Retina (tissue), 1 donor: Measurements from ENCODE around the gene SPC24.
"Not testable (repeated sequence)": the region's sequence is repeated elsewhere in the genome, so short reads cannot be mapped to it uniquely, and the experiment has no call there.

Source experiments
- DNase-seq: peaks from one replicate; pipeline ENCODE4 v3.0.0-alpha.2; 2016

The SPC24 gene

DNA sequence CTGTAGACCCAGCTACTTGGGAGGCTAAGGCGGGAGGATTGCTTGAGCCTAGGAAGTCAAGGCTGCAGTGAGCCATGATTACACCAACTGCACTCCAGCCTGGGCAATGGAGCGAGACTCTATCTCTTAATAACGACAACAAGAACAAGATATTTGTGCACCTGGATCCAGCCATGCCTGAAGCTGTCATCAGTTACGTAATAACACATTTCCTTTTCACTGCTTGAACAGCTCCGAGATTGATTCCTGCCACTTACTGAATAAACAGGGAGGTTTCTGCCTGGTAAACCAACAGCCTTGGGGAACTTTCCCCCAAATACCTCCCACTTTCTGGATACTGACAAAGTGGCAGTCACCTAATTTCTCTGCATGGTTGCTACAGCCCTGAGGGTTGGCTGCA is 36.4 kb upstream of the SPC24 start:
- no peak for DNase-seq

DNA sequence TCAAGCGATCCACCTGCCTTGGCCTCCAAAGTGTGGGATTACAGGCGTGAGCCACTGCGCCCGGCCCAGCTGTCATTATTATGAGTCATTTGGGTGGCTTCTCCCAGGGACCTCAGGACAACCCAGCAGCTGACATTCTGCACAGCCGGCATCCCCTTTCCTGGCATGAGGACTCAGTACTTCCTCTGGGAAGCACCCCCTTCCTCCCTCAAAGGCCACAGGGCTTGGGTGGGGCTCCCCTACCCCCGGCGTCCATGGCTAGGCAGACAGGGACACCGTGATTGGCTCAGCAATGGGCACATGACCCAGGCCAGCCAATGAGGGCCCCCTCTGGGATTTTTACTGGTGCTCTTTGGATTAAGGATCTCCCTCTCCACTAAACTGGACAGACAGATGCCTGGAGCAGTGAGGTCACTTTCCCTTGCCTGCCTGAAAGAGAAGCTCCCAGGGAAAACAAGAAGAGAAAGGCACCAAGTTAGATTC is 35.7 kb upstream of the SPC24 start:
- DNase-seq, result no peak

DNA sequence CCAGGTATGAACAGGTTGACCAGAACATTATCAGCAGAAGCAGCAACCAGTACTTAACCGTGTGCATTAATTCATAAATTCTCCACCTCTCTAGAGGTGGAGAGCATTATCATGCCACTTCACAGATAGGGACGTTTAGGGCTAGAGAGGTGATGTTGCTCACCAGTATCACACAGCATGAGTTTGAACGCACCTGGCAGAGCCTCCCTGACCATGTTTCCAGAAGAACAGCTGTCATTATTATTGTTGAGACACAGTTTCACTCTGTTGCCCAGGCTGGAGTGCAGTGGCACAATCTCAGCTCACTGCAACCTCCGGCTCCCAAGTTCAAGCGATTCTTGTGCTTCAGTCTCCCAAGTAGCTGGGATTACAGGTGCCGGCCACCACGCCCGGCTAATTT is 34.9 kb upstream of the SPC24 start:
- no peak for DNase-seq

DNA sequence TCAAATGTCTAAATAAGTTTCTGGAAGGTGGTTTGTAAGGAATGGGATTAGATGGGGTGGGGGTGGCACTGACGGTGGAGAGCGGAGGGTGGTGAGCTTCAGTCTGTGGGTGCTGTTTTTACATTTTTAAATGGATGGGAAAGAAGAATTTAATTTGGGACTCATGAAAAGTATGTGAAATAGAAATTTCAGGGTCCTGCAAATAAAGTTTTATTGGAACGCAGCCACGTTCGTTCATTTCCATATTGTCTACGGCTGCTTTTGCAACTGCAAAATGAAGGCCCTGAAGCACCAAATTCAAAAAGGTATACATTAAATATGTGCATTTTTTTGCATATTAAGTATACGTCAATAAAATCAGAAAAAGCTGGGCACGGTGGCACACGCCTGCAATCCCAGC is 31.9 kb upstream of the SPC24 start:
- no peak for DNase-seq

DNA sequence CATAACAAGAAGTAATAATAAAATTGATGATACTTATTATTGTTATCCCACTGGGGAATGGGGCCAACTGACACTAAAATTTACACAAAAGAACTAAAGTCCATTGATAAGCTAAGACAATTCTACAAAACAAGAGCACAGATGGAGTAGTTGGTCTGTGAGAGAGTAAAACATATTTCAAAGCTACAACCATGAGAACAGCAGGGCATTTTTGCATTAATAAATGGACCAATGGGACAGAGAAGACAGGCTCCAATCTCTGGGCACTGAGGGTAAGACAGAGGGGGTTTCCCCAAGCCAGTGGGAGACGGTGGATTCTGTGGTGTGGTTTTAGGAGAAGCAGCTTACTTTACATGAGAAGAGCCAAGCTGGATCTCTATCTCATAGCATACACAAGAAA is 27.4 kb upstream of the SPC24 start:
- no peak for DNase-seq

DNA sequence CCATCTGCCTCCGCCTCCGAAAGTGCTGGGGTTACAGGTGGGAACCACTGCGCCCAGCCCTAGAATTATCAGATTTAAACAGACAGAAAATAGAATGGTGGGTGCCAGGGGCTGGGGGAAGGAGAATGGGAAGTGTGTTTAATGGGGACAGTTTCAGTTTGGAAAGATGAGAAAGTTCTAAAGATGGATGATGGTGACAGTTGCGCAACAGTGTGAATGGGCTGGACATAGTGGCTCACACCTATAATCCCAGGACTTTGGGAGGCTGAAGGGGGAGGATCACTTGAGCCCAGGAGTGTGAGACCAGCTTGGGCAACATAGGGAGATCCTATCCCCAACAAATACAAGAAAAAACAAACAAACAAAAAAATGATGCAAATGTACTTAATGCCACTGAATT is 25.9 kb upstream of the SPC24 start:
- DNase-seq, result no peak

DNA sequence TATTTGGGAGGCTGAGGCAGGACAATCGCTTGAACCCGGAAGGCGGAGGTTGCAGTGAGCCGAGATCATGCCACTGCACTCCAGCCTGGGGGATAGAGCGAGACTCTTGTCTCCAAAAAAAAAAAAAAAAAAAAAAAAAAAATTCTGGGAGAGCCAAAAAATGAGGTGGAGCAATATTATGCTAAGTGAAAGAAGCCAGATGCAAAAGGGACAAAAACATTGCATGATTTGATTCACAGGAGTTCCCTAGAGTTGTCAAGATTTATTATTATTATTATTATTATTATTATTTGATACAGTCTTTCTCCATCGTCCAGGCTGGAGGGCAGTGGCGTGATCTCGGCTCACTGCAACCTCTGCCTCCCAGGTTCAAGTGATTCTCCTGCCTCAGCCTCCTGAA is 25.4 kb upstream of the SPC24 start:
- DNase-seq, result not testable (repeated sequence)

DNA sequence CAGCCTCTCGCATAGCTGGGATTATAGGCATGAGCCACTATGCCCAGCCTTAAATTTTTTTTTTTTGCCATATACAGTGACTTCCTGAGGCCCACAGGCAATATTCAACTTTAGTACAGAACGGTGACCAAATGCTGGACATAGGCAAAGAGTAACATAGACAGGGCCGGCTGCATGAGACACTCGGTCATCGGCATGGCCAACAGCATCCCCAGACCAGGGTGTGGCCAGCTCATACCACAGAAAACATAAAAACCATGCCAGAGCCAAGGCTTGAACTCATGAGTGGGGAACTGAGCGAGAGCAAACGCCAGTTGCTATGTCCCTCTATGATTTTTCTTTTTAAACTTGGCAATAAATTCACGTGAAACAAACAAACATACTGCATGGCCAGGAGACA is 24.8 kb upstream of the SPC24 start:
- DNase-seq, result no peak

DNA sequence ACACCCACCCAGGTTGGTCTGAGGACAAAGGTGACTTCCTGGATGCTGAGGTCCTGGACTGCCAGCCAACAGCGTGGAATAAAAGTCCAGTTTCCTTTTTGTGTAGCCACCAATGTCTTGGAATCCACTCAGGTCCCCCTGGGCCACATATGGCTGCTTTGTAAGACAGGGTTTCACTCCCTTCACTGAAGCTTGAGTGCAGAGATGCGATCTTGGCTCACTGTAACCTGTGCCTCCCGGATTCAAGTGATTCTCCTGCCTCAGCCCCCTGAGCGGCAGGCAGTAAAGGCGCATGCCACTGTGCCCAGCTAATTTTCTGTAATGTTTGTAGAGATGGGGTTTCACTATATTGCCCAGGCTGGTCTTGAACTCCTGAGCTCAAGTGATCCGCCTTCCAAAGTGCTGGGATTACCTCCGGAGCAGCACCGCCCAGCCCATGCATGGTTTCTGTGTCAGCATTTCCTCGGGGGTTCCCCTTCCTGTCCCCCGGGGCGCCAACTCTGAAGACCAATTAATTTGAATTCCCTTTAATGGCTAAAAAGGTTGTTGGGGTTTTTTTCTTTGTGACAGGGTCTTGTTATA is 24.2 kb upstream of the SPC24 start:
- no peak for DNase-seq

DNA sequence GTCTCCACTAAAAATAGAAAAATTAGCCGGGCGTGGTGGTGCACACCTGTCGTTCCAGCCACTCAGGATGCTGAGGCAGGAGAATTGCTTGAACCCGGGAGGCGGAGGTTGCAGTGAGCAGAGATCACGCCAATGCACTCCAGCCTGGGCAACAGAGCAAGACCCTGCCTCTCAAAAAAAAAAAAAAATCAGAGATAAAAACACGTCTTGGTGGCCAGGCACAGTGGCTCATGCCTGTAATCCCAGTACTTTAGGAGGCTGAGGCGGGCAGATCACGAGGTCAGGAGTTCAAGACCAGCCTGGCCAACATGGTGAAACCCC is 23.5 kb upstream of the SPC24 start:
- DNase-seq, result not testable (repeated sequence)

DNA sequence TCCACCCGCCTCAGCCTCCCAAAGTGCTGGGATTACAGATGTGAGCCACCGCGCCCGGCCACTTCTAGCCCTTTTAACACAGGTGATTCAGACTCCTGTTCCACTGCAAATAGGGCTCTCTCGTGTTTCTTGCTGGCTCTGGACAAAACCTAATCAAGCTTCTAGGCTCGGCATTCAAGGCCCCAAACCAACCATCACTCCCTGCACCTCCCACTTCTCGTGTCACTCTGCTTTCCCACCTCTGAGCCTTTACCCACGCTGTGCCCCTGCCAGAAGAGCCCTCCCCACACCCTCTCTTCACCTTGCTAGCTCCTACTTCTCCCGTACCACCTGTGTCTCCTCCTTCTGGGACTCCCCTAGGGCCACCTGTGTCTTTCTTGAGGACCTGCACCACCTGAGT is 22.0 kb upstream of the SPC24 start:
- DNase-seq, result no peak

DNA sequence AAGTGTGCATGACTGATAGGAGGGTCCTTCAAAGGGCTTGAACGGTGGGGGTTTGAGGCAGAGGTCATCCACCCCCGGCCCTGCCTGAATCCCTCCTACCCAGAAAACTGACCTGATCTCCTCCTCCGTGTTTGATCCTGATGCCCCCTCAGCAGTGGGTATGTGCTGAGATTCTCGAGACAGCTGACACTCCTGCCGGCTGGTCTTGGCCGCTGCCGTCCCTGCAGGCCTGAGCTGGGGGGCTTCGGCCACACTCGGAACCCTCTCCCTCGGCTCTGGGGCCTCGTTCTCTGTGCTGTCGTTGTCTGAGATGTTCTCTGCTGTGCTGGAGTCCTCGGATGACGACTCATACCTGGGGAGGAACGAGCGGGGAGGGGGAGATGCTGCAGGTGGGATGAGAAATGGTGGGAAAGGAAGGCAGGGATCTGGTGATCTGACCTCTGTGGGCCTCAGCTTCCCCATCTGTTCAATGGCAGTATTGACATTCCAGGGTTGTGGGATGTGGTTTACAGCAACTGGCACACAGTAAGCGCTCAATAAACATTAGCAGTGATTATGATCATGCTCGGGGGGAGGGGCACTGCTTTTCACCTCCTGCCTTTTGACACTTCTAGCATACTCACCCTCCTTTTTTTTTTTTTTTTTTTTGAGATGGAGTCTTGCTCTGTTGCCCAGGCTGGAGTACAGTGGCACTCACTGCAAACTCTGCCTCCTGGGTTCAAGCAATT is 21.0 kb upstream of the SPC24 start:
- DNase-seq, result no peak

DNA sequence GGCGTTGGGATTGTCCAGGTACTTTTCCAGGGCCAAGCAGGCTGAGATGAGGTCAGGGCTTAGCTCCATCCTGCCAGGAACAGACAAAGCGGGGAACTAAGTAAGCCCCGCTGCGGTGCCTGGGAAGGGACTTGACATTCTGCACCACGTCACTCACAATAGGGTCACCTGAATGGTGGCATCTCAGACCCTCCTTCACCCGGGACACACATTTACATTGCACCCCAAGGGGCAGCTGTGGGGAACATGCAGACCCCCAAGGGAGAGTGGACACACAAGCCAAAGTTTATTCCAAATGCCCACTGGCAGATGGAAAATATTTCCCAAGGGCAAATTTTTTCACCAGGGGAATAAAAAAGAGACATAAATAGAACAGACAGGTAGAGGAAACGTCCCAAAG is 20.3 kb upstream of the SPC24 start:
- no peak for DNase-seq

DNA sequence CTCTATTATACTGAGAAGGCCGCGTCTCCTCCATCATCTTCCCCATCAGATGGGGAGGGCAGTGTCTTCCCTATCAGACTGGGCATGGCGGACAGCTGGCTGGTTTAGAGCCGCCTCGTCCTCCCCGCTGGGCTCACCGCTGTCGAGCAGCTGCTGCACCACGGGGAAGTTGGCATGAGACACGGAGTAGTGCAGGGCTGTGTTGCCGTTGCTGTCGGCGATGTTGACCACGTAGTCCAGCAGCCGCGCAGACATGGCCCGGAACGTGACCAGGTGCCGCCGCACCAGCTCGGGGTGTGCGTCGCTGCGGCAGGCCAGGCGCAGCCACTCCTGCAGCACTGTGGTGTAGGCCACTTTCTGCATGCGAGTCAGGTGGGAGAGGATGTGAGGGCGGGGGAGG is 18.8 kb upstream of the SPC24 start:
- DNase-seq, result no peak

DNA sequence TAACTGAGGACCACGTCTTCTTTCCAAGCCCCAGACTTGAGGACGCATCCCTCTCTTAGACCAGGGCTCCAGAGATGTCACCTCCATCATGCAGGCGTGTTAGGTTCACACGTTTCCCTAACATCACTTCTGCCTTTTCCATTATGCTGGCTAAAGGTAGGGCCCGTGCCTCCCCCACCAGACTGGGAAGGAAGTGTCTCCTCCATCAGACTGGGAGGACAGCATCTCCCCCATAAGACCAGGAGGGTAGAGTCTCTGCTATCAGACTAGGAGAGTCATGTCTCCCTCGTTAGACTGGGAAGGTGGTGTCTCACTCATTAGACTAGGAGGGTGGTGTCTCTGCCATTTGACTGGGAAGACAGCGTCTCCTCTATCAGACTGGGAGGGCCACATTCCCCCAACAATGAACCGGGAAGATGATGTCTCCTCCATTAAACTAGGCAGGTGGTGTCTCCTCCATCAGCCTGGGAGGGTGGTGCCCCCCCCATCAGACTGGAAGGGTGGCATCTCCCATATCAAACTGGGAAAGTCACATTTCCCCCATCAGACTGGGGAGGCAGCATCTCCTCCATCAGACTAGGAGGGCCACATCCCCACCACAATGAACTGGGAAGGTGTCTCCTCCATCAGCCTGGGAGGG is 18.1 kb upstream of the SPC24 start:
- DNase-seq, result no peak

DNA sequence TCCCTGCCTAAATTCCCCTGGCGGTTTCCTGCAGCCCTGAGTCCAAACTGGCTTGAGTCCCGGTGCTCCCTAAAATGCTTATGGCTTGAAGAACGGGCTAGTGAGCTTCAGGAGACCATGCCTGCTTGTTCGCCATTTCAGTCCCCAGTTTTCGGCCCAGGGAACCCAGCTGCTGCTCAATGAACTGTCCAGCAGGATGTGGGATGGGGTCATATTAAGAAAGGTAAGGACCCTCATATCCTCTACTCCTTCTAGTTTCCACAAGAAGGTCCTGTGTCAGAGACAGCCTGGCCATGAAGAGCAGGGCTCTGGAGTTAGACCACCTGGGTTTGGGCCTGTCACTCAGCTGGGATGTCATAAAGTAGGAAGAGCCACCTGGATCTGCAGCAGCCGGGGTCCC is 17.0 kb upstream of the SPC24 start:
- no peak for DNase-seq

DNA sequence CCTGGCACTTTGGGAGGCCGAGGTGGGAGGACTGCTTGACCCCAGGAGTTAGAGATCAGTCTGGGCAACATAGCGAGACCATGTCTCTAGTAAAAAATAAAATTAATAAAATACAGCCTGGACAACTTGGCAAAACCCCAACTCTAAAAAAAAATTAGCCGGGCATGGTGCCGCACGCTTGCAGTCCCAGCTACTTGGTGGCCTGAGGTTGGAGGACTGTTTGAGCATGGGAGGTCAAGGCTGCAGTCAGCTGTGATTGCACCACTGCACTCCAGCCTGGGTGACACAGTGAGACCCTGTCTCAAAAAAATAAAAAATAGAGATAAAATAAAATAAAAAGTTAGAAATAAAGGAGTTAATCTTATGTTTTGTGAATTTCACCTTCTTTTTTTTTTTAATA is 15.6 kb upstream of the SPC24 start:
- no peak for DNase-seq

DNA sequence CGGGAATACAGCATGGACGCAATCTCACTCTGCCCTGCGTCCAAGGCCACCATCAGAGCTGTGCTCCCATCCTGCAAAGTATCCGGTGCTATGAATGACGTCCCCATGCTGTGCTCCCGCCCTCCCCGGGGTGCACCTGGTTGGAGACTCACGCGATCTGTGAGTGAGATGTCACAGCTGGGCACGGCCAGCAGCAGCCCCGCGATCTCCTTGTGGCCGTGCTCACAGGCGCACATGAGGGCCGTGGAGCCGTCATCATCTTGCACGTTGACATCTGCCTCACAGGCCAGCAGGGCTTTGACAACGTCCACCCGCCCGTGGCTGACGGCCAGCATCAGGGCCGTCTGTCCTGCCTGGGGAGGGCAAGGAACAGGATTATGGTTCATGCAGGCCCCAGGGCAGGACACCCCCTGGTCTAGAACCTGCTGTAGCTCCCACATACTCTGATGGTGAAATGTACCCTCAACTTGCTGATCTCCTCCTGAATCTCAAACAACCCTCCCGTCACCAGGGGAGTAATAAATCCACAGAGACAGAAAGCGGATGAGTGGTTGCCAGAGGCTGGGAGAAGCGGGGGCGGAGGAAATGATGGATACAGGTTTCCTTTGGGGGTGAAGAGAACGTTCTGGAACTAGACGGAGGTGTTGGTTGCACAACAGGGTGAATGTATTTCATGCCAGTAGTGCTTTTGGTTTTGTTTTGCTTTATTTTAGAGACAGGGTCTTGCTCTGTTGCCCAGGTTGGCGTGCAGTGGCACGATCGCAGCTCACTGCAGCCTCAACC is 14.5 kb upstream of the SPC24 start:
- no peak for DNase-seq

DNA sequence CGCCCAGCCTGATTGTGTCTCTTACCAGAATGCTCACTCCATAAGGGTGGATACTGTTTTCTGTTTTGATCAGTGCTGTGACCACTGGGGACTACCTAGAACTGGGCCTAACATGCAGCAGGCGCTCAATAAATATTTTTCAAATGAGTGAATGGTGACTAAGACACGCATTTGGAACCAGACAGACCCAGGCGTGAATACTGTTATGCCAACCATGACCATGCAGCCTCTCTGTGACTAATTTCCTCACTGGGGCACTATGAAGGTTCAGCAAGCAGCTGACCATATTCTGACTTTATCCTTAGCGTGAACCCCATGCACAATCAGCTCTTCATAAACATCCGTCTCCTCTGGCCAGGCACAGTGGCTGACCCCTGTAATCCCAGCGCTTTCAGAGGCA is 13.0 kb upstream of the SPC24 start:
- no peak for DNase-seq

DNA sequence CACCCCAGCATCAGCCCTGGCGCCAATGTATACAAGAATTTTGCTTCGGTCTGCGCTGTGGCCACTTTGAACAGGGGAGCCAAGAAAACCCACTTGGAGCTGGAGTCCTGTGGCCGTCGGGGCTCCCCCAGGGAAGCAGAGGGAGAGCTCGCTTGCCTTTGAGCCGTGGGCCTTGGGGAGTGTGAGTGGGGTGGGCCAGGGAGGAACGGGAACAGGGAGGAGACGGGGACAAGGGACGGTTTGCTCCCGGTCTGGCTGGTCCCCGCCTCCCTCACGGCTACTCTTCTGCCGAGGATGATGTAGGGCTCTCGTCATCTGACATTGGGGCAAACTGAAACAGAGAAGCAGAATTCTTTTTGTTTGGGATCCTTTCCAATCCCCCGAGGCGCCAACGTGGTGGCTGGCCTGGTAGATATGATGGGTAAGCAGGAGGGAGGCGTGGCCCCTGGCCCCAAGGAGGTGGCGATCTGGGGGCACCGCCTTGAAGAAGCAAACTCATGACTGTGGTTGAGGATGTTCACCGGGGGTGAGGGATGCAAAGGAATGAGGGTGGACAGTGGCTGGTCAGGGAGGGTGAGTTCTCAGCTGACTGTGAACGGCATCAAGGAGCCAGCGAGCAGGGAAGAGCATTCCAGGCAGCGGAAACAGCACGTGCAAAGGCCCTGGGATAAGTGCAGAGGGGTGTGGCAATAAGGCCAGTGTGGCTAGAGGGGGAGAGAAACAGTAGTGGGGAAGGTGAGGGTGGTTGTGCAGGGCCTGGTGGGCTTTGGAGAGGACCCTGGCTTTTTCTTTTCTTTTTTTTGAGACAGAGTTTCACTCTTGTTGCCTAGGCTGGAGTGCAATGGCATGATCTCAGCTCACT is 10.9 kb upstream of the SPC24 start:
- no peak for DNase-seq

DNA sequence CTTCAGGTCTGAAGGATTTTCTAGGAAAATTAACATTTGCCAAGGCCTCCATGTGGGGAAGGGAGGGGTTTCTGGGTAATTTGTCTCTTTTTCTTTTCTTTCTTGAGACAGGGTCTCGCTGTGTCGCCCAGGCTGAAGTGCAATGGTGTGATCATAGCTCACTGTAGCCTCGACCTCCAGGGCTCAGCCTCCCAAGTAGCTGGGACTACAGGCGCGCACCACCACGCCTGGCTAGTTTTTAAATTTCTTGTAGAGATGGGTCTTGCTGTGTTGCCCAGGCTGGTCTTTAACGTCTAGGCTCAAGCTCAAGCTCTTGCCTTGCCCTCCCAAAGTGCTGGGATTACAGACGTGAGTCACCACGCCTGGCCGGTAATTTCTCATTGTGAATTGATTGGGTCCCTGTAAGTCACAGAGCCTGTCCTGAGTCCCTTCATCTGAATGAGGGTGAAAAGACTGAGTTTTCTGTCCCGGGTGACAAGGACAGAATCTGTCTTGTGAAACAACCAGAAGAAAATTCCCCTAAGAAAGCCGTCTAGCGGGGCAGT is 10.0 kb upstream of the SPC24 start:
- DNase-seq, result no peak

DNA sequence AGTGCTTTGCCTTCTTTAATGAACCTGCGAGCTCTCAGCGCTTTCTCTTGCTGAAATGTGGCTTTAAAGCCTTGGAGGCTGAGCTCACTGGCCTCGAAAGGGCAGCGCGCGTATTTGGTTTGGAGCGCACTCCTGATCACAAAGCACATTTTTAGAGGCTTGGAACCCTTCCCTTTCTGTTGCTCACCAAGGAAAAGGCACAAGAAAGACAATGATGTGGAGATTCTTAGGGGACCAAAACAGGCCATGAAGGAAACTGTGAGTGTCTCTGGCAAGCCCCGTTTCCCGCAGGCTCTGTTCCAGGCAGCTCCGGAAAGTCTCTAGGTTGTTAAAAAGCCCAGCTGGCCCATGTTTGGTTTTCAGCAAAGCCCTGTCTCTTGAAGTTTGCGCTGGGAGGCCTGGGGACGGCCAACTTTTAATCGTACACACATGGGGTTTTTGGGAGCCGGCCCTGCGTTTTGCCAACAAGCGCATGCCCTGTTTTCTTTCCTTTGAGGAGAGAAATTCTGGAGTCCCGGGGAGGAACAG is 9.4 kb upstream of the SPC24 start:
- no peak for DNase-seq
